Brain pericyte (primary cell): Measurements from ENCODE around the gene POU3F4.

Source experiments
- DNase-seq: peaks from one replicate; pipeline ENCODE4 v3.0.0-alpha.2; 2012; ENCODE audit warnings: low read depth, low spot score

Gene POU3F4

GRCh38 chrX:83508006-83508405 lies at the start of gene POU3F4:
Gene POU3F4 (plus strand): TSS chrX:83508290. CDS start chrX:83508325, 35 bp downstream.
- DNase-seq = no peak

GRCh38 chrX:83469551-83469950 lies 38.5 kb upstream of the POU3F4 start:
- DNase-seq = no peak

DNA sequence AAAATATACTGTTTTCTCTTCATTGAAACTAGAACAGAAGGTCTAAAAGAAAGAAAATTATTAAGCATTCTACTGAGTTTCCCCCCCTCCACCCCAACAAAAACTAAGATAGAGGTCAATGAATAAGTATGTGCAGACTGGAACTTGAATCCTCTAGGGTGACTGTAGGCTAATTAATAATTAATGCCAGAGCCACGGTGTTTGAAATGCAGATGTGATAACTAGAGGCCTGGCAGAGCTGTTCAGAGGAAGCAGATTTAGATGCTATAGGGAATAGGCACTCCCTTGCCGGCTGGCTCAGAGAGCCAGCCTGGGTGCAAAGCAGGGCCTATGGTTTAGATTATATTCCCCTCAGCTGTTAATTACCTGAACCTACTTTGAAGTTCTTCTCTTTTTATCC lies 12.2 kb upstream of the POU3F4 start:
- no peak for DNase-seq

DNA sequence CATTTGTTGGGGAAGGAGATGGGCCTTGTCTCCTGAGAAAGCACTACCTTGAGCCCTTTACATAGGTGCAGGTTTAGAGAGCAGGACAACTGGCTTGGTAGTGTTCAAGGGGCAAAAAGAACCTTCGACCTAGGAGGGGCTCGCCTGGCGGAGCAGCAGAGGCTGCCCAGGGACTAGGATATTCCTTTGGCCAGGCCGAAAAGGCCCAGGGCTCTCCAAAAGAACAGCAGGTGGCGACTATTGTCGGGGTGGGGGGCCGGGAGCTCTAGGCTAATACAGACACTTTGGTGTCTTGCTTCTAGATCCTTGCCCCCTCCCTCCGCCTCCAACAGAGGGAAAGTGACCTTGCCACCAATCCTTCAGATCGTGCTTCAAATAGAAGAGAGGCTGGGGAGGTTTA lies 7.1 kb upstream of the POU3F4 start:
- no peak for DNase-seq

- DNase-seq = no peak
Measured at GRCh38 chrX:83501530-83501929, 6.6 kb upstream of the POU3F4 start.

- no peak for DNase-seq
Measured at GRCh38 chrX:83504721-83505479, 3.2 kb upstream of the POU3F4 start.

- no peak for DNase-seq
Measured at GRCh38 chrX:83508526-83509253, 600 bp downstream of the POU3F4 start.

- no peak for DNase-seq
Measured at GRCh38 chrX:83509254-83509801, 1.2 kb downstream of the POU3F4 start.

- no peak for DNase-seq
Measured at GRCh38 chrX:83510510-83511062, 2.5 kb downstream of the POU3F4 start.

DNA sequence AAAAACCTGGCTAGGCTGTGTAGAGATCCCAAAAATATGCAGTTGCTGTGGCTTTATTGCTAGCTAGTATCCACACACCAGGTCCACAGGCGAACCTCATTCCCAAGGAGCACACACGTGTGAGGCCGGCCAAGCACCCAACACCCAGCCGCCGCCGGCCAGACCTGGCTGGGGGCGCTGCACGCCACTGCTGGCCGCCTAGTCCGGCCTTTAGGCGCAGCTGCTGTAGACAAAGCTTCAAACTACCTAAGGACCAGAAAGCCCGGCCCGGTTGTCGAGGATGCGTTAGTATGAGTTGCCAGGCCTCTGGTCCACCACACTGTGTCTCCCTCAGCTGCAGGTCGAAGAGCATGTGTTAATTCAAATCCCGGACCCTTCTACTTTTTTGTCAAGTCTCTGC lies 3.1 kb downstream of the POU3F4 start:
- no peak for DNase-seq

DNA sequence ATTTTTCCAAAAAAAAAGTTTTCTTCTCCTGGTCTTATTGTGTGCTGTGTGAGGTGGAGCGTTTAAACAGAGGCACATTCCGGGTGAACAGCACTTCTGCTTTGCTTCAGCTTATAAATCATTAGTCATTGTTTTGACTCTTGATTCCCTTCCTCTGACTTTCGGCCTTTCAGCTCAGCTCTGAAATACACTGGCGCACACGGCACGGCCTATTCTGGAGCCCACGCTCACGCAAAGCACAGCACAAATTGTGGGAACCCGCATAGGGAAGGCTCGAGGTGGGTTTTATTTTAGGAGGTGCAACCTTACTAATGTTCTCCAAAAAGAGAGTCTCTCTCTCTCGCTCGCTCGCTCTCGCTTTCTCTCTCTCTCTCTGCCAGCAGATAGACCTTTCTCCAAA lies 4.0 kb downstream of the POU3F4 start:
- no peak for DNase-seq

- no peak for DNase-seq
Measured at GRCh38 chrX:83516597-83516996, 8.5 kb downstream of the POU3F4 start.

DNA sequence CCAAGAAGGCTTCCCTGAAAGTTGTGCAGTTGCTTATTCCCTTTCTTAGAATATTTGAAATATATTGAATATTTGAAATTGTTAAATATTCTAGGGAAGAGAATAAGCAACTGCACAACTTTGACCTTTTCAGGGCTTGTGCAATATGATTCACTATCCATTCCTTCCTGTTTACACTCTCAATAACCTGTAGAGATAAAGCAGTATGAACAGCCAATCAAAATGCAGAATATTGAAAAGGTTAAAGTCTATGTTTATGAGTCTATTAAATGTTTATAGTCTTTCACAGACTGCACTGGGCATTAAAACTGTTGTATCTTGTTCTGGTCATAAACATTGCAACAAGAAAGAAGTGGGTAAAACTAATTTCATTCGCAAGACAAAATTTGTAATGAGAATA lies 13.8 kb downstream of the POU3F4 start:
- DNase-seq = no peak

DNA sequence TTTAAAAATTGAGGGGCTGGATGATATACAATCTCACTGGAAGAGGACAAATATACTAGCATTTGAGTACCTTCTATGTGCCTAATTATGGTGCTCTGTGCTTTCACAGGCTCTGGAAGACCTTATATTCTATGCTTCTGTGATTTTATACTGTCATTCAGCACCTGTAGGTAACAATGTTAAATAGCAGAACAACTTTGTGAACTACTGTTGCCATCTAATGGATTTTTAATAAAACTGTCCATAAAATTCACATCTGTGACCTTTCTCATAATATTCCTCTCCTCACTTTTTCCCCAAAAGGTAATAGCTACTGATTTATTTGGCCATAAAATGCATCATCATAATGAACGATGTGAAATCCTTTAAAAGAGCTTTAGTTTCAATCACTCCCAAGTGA lies 21.9 kb downstream of the POU3F4 start:
- no peak for DNase-seq

DNA sequence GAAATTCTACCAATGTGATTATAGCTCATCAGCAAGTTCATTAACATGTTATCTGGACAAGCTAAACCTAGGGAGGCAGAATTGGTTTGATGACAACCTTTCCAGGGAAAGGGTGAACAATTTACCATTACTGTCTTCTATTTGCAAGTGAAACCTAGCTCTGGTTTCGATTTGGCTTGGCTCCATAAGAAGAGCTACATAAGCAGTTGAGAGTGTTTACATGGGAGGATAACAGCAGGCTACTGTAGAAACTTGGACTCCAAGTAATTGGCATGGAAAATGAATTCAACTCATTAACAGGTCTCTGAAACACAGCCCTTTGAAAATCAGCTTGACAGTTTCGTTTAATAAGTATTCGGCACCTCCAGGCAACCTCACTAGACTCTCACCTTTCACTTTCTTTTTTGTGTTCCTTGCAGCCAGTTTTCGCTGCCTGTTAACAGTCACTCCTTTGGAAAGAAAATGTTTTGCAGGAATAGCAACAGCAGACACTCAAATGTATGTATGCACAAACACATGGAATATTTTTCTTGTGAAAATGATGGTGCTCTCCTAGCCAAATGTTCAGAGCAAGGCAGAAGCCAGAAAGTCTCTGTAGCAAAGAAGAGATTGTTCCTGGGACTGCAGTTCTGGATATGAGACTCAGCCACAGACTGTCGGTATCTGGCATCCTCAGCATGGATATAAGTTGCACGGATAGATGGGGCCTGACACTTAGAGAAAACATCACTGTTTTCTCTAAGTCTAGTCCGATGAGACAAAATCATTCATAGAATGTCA lies 27.5 kb downstream of the POU3F4 start:
- no peak for DNase-seq
